ENCODE measurements around the gene SCUBE1.

Gene SCUBE1

DNA sequence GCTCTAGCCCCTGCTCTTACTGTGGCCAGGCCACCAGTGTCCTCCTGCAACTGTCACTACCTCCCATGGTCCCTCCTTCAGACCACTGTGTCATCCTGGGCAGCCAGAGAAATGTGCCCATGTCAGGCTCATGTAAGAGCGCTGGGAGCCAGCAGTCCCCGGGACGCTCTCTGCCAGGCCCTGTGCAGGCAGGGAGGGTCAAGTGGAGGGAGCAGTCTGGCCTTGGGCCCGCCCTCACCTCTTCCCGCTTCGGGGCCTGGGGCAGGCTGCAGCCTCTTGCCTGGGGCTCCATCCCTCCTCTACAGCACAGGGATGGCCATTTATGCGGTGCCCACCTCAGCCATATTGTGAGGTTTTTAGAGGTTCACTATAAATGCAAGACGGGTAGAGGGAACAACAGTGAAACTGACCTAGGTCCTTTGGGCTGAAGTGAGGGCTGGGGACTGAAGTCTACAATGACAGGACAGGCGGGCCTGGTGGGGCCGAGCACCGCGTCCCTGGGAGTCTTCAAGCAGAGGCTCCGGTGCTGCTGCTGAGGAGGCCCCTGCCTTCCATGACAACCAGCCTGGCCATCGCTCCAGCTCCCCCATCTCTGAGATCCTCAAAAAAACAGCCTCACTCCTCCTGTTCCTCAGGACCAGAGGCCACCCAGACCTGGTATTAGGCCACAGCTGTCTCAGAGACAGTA, 101.3 kb downstream of the SCUBE1 start:
- Mint-ChIP-seq H3K27ac (no peak overlapping the region), H3K36me3 (ENCODE audit: low read depth) (no peaks in the 10 kb centered on the region), H3K4me3 (no peak overlapping the region), H3K27me3 (ENCODE audit: low read depth, poor library complexity) (peaks cover 34% of the 10 kb centered on the region), H3K9me3 (no peaks in the 10 kb centered on the region), H3K4me1 (peaks cover 31% of the 10 kb centered on the region)
- TF ChIP-seq, protein P1, sequence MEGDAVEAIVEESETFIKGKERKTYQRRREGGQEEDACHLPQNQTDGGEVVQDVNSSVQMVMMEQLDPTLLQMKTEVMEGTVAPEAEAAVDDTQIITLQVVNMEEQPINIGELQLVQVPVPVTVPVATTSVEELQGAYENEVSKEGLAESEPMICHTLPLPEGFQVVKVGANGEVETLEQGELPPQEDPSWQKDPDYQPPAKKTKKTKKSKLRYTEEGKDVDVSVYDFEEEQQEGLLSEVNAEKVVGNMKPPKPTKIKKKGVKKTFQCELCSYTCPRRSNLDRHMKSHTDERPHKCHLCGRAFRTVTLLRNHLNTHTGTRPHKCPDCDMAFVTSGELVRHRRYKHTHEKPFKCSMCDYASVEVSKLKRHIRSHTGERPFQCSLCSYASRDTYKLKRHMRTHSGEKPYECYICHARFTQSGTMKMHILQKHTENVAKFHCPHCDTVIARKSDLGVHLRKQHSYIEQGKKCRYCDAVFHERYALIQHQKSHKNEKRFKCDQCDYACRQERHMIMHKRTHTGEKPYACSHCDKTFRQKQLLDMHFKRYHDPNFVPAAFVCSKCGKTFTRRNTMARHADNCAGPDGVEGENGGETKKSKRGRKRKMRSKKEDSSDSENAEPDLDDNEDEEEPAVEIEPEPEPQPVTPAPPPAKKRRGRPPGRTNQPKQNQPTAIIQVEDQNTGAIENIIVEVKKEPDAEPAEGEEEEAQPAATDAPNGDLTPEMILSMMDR (IDR thresholded peaks at IDR 0.05): no peak
- DNase-seq: no peak

DNA sequence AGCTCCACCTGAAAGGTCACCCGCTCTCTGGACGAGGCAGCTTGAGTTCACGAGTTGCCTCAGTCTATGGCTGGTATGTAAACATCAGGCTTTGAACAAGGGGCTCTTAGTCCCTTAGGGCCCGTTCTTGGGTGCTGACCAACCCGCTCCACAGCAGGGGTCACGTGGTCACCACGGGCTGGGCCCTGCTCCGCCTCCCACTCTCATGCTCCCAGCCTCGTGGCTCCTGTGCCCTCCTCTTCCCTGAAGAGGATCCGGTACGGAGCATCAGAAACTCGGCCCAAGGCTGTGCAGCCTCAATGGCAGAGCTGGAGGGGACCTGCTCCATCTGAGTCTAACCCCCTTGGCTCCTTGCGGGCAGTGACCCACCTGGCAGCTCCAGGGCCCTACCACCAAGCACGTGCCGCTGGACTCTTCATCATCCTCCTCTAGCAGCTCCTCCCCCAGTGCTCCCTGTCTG, 102.0 kb downstream of the SCUBE1 start:
- Mint-ChIP-seq H3K27ac (no peak overlapping the region), H3K36me3 (ENCODE audit: low read depth) (peaks cover 4% of the 10 kb centered on the region), H3K4me1 (peaks cover 36% of the 10 kb centered on the region), H3K9me3 (no peaks in the 10 kb centered on the region), H3K27me3 (ENCODE audit: low read depth, poor library complexity) (peaks cover 39% of the 10 kb centered on the region), H3K4me3 (no peak overlapping the region)
- TF ChIP-seq, protein P1 (IDR thresholded peaks at IDR 0.05): no peak
- DNase-seq: no peak

DNA sequence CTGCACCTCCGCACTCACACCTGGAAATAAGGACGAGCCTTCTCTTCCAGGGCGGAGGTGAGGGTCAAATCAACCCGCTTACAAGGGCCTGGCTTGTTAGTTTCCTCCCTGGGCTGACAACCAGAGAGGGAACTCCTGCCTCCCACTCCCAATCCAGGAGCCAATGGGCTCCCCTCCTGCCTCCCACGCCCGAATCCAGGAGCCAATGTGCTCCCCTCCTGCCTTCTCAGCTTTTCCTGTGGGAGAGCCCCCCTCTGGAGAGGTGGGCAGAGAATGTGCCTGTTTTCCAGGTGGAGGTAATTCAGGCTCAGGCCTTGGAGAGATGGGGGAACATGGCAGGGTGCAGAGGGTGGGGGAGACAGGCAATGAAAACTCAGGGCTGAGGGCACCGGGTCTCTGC, 102.6 kb downstream of the SCUBE1 start:
- H3K36me3 Mint-ChIP-seq (ENCODE audit: low read depth): peaks cover 4% of the 10 kb centered on the region
- TF ChIP-seq, protein P1 (IDR thresholded peaks at IDR 0.05): no peak
- no peak overlapping the region for H3K27ac Mint-ChIP-seq
- peaks cover 40% of the 10 kb centered on the region for H3K4me1 Mint-ChIP-seq
- peaks cover 42% of the 10 kb centered on the region for H3K27me3 Mint-ChIP-seq (ENCODE audit: low read depth, poor library complexity)
- no peak for DNase-seq
- H3K4me3 Mint-ChIP-seq: no peak overlapping the region
- no peaks in the 10 kb centered on the region for H3K9me3 Mint-ChIP-seq

DNA sequence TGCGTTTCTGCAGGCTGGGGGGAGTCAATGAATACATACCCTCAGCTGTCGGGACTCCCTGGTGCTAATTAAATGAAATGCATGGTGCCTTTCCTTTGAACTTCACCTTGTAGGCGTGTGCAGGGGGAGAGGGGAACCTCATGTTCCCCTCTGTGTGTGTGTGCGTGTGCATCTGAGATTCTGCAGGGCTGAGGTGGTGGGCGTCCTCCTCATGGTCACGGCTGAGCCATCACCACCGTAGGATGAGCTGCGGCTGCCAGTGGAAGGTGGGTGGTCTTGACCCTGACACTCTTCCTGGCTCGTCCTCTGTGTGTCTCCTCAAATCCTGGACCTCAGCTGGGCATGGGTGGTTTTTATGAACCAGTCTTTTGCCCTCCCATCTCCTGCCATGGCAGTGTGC, 103.2 kb downstream of the SCUBE1 start:
- Mint-ChIP-seq H3K36me3 (ENCODE audit: low read depth) (peaks cover 4% of the 10 kb centered on the region), H3K4me1 (peaks cover 41% of the 10 kb centered on the region), H3K4me3 (no peak overlapping the region), H3K9me3 (no peaks in the 10 kb centered on the region), H3K27me3 (ENCODE audit: low read depth, poor library complexity) (peaks cover 45% of the 10 kb centered on the region), H3K27ac (no peak overlapping the region)
- TF ChIP-seq, protein P1 (IDR thresholded peaks at IDR 0.05): no peak
- no peak for DNase-seq

DNA sequence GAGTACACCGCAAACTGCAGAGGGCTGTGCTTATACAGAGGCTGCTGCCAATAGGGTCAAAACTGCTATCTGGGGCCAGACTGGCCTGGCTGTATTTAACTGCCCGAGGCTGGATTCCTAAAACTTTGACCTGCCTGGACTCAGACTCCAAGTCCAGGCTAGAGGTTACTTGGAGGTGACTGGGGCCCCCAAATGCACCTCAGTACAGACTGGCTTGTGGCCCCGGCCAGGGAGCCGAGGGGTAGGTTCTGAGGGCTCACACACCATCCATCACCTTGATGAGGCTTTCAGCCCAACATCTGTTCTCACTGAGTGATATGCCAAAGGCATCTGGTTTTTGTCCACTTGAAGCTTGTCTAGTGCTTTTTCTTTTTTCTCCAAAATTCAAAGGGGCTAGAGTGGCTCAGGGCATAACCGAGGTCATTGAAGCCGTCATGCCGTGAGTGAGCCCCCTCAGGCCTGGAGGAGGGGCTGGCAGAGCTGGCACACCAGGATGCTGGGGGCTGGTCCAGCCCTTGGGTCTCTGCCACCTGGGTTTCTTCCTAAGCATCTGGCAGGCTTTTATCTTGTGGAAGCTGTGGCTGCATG, 103.9 kb downstream of the SCUBE1 start:
- no peak for DNase-seq
- Mint-ChIP-seq H3K36me3 (ENCODE audit: low read depth) (peaks cover 4% of the 10 kb centered on the region), H3K4me3 (no peak overlapping the region), H3K4me1 (peaks cover 36% of the 10 kb centered on the region), H3K27me3 (ENCODE audit: low read depth, poor library complexity) (peaks cover 47% of the 10 kb centered on the region), H3K27ac (no peak overlapping the region), H3K9me3 (no peaks in the 10 kb centered on the region)
- TF ChIP-seq, protein P1 (IDR thresholded peaks at IDR 0.05): no peak

Measured in nephron progenitor cell (in vitro differentiated cells).